ENCODE data around the gene MGST2. TPM values are rescaled to one million over a fixed set of nuclear protein-coding genes. Genes with fewer than 3 reads are reported as not detected.

MGST2 gene
- total RNA-seq, 2 donors from 2014 or later: 188 to 215 TPM

GRCh38 chr4:139625093-139625455 is 40.5 kb upstream of the MGST2 start:
- peaks cover 64% of the 10 kb centered on the region for H3K27me3 Mint-ChIP-seq (ENCODE audit: insufficient read depth)
- no peak for TF ChIP-seq CTCF (conservative IDR thresholded peaks at IDR 0.05)
- peaks cover 11% of the 10 kb centered on the region for H3K27me3 ChIP-seq (ENCODE audit: control insufficient read depth, insufficient read depth, low read length, poor library complexity, severe bottlenecking)
- H3K4me3 ChIP-seq (ENCODE audit: low read length): no peak overlapping the region
- no peaks in the 10 kb centered on the region for H3K36me3 ChIP-seq (ENCODE audit: control insufficient read depth, insufficient read depth, low read length)
- H3K9ac ChIP-seq (ENCODE audit: extremely low read depth, low read length, poor library complexity, severe bottlenecking): no peak overlapping the region
- 71 to 74% methylated on average over 2 to 3 of the region's 3 CpGs for WGBS, 2 experiments (ENCODE audit: insufficient coverage in 1 of 2, insufficient read length in 1 of 2)
- H3K4me1 ChIP-seq (ENCODE audit: control insufficient read depth, insufficient read depth, low read length): peaks cover 3% of the 10 kb centered on the region
- peaks cover 41% of the 10 kb centered on the region for H3K4me1 Mint-ChIP-seq
- no peaks in the 10 kb centered on the region for H3K36me3 Mint-ChIP-seq (ENCODE audit: low read depth)
- no peaks in the 10 kb centered on the region for H3K9me3 ChIP-seq (ENCODE audit: control insufficient read depth, low read length)
- H3K4me3 Mint-ChIP-seq: no peak overlapping the region
- no peaks in the 10 kb centered on the region for H3K9me3 Mint-ChIP-seq
- H3K27ac Mint-ChIP-seq: no peak overlapping the region
- no peak overlapping the region for H3K27ac ChIP-seq (ENCODE audit: low read depth, low read length)
- DNase-seq: no peak

GRCh38 chr4:139625482-139625881 is 40.1 kb upstream of the MGST2 start:
- Mint-ChIP-seq H3K4me3 (no peak overlapping the region), H3K27me3 (ENCODE audit: insufficient read depth) (peaks cover 69% of the 10 kb centered on the region), H3K9me3 (no peaks in the 10 kb centered on the region), H3K36me3 (ENCODE audit: low read depth) (no peaks in the 10 kb centered on the region), H3K4me1 (peaks cover 41% of the 10 kb centered on the region), H3K27ac (no peak overlapping the region)
- no peak overlapping the region for H3K4me3 ChIP-seq (ENCODE audit: low read length)
- H3K4me1 ChIP-seq (ENCODE audit: control insufficient read depth, insufficient read depth, low read length): peaks cover 3% of the 10 kb centered on the region
- H3K9me3 ChIP-seq (ENCODE audit: control insufficient read depth, low read length): no peaks in the 10 kb centered on the region
- DNase-seq: no peak
- no peak overlapping the region for H3K27ac ChIP-seq (ENCODE audit: low read depth, low read length)
- TF ChIP-seq CTCF (conservative IDR thresholded peaks at IDR 0.05): no peak
- H3K9ac ChIP-seq (ENCODE audit: extremely low read depth, low read length, poor library complexity, severe bottlenecking): no peak overlapping the region
- WGBS, 2 experiments (ENCODE audit: insufficient coverage in 1 of 2, insufficient read length in 1 of 2): 92% methylated on average over 4 of the region's 4 CpGs; no CpG with 5 or more reads in 1 of the 2 experiments
- no peaks in the 10 kb centered on the region for H3K36me3 ChIP-seq (ENCODE audit: control insufficient read depth, insufficient read depth, low read length)
- H3K27me3 ChIP-seq (ENCODE audit: control insufficient read depth, insufficient read depth, low read length, poor library complexity, severe bottlenecking): peaks cover 11% of the 10 kb centered on the region

- H3K36me3 ChIP-seq (ENCODE audit: control insufficient read depth, insufficient read depth, low read length): no peaks in the 10 kb centered on the region
- H3K9me3 ChIP-seq (ENCODE audit: control insufficient read depth, low read length): no peaks in the 10 kb centered on the region
- Mint-ChIP-seq H3K27ac (no peak overlapping the region), H3K4me1 (peaks cover 26% of the 10 kb centered on the region), H3K9me3 (peaks cover 10% of the 10 kb centered on the region), H3K27me3 (ENCODE audit: insufficient read depth) (peaks cover 87% of the 10 kb centered on the region), H3K36me3 (ENCODE audit: low read depth) (no peaks in the 10 kb centered on the region), H3K4me3 (peak overlapping the region; percentile 19)
- H3K9ac ChIP-seq (ENCODE audit: extremely low read depth, low read length, poor library complexity, severe bottlenecking): no peak overlapping the region
- DNase-seq: peak; percentile 59
- H3K27me3 ChIP-seq (ENCODE audit: control insufficient read depth, insufficient read depth, low read length, poor library complexity, severe bottlenecking): peaks cover 11% of the 10 kb centered on the region
- H3K27ac ChIP-seq (ENCODE audit: low read depth, low read length): no peak overlapping the region
- H3K4me1 ChIP-seq (ENCODE audit: control insufficient read depth, insufficient read depth, low read length): no peaks in the 10 kb centered on the region
- peak overlapping the region; percentile 48 for H3K4me3 ChIP-seq (ENCODE audit: low read length)
- 31 to 35% methylated on average over 7 to 16 of the region's 16 CpGs for WGBS, 2 experiments (ENCODE audit: insufficient coverage in 1 of 2, insufficient read length in 1 of 2)
- TF ChIP-seq CTCF (conservative IDR thresholded peaks at IDR 0.05): no peak
Measured at GRCh38 chr4:139628184-139629012, 37.2 kb upstream of the MGST2 start.

All from endodermal cell (in vitro differentiated cells).